ENCODE measurements around the gene AKAP13. TPM values are rescaled to one million over a fixed set of nuclear protein-coding genes. Genes with fewer than 3 reads are reported as not detected.
A peak's percentile ranks its signal among the peaks of the same experiment; 100 is the strongest.

AKAP13 gene
- total and polyA plus RNA-seq, 3 donors from 2014 or later, result 79.5 to 207 (median 187) TPM

DNA sequence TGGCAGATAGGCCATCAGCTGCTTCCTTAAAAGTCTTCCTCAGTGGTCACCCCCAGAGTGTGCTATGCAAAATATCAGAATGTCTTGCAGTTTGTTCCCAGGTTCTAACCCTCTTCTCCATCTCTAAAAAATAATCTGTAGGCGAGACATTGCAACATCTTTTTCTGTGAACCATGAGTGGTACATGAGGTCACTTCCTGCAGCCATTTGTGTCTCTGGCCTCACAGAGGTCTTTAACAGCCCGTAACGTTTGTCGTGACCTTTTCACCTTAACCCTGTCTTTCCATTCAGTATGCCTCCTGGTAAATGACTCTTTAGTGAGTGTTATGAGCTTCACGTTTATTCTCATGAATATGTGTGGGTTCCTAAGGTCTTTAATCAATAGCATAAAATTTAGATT, 269.0 kb downstream of the AKAP13 start:
- no peak for DNase-seq
- 32 to 37% methylated on average over 5 of the region's 5 CpGs for WGBS, 2 donors
- Histone ChIP-seq H3K9me3 (no peaks in the 10 kb centered on the region), H3K27ac (peak overlapping the region in 1 of 2 donors; percentile 51), H3K36me3 (ENCODE audit: low read depth, missing control alignments) (no peaks in the 10 kb centered on the region), H3K27me3 (no peaks in the 10 kb centered on the region), H3K4me1 (peaks cover 5% of the 10 kb centered on the region), H3K4me3 (no peak overlapping the region)
- intact Hi-C loops (cut with DNase I; ENCODE audit: low total_unique reads), result no loop called here
- TF ChIP-seq, protein P1, sequence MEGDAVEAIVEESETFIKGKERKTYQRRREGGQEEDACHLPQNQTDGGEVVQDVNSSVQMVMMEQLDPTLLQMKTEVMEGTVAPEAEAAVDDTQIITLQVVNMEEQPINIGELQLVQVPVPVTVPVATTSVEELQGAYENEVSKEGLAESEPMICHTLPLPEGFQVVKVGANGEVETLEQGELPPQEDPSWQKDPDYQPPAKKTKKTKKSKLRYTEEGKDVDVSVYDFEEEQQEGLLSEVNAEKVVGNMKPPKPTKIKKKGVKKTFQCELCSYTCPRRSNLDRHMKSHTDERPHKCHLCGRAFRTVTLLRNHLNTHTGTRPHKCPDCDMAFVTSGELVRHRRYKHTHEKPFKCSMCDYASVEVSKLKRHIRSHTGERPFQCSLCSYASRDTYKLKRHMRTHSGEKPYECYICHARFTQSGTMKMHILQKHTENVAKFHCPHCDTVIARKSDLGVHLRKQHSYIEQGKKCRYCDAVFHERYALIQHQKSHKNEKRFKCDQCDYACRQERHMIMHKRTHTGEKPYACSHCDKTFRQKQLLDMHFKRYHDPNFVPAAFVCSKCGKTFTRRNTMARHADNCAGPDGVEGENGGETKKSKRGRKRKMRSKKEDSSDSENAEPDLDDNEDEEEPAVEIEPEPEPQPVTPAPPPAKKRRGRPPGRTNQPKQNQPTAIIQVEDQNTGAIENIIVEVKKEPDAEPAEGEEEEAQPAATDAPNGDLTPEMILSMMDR (IDR thresholded peaks at IDR 0.05), result no peak
- no peak for TF ChIP-seq POLR2A (IDR thresholded peaks at IDR 0.05)

DNA sequence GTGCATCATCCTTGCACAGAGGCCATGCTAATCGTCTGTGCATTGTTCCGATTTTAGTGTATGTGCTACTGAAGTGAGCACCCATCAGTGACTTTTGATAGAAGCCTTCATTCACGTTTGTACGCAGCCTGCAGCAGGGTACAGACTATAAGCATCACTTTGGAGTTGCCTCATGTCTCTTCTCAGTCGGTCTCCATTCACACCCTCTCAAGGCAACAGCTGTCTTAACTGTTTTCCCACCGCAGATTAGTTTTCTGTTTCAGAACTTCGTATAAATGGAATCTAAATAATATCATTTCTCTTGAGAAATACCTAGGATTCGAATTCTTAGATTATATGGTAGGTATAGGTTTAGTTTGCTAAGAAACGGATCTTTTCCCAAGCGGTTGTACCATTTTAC, 271.1 kb downstream of the AKAP13 start:
- no peak for DNase-seq
- H3K36me3 ChIP-seq (ENCODE audit: low read depth, missing control alignments), result no peaks in the 10 kb centered on the region
- no peak overlapping the region for H3K27ac ChIP-seq
- no peaks in the 10 kb centered on the region for H3K9me3 ChIP-seq
- no peak overlapping the region for H3K4me3 ChIP-seq
- 91 to 92% methylated on average over 10 of the region's 10 CpGs for WGBS, 2 donors
- TF ChIP-seq POLR2A (IDR thresholded peaks at IDR 0.05), result no peak
- TF ChIP-seq, protein P1 (IDR thresholded peaks at IDR 0.05), result no peak
- H3K4me1 ChIP-seq, result peaks cover 5% of the 10 kb centered on the region
- intact Hi-C loops (cut with DNase I; ENCODE audit: low total_unique reads), result no loop called here
- H3K27me3 ChIP-seq, result no peaks in the 10 kb centered on the region

DNA sequence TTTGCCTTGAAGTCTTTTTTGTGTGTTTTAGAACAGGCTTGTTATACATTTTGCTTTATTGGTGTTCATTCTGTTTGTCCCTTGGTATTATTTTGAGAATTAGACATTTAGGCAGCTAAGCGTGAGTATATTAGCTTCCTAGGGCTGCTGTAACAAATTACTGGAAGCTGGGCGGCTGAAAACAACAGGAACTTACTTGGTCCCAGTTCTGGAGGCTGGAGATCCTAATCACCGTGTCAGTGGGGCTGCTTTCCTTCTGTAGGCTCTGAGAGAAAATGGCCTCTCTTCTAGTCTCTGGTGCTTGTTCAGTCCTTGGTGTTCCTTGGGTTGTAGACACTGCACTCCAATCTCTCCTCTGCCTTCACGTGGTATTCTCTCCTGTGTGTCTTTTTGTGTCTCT, 272.1 kb downstream of the AKAP13 start:
- no peaks in the 10 kb centered on the region for H3K27me3 ChIP-seq
- intact Hi-C loops (cut with DNase I; ENCODE audit: low total_unique reads), result no loop called here
- WGBS, 2 donors, result 86 to 92% methylated on average over 4 of the region's 4 CpGs
- H3K36me3 ChIP-seq (ENCODE audit: low read depth, missing control alignments), result no peaks in the 10 kb centered on the region
- DNase-seq, result no peak
- H3K4me3 ChIP-seq, result no peak overlapping the region
- H3K27ac ChIP-seq, result no peak overlapping the region
- H3K9me3 ChIP-seq, result no peaks in the 10 kb centered on the region
- H3K4me1 ChIP-seq, result peaks cover 5% of the 10 kb centered on the region
- TF ChIP-seq, protein P1 (IDR thresholded peaks at IDR 0.05), result no peak
- TF ChIP-seq POLR2A (IDR thresholded peaks at IDR 0.05), result no peak

DNA sequence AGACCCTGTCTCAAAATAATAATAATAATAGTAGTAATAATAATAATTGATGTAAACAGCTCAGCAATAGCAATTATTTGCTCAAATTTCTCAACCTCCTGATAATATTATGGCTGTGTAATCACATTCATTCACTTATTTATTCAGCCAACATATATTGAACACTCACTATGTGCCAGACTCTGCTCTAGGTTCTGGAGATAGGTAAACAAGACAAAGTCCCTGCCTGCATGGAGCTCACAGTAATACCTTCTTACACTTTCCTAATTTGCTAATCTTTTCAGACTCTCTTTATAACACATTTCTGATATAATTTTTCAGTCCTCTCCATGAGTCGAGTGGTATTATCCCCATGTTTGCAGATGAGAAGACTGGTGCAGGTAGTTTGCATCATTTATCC, 276.7 kb downstream of the AKAP13 start:
- H3K4me1 ChIP-seq, result peaks cover 7% of the 10 kb centered on the region
- no peak overlapping the region for H3K4me3 ChIP-seq
- intact Hi-C loops (cut with DNase I; ENCODE audit: low total_unique reads), result no loop called here
- H3K36me3 ChIP-seq (ENCODE audit: low read depth, missing control alignments), result no peaks in the 10 kb centered on the region
- no peak for DNase-seq
- no peak overlapping the region for H3K27ac ChIP-seq
- WGBS, 2 donors, result 0% methylated on average over 1 of the region's 1 CpG
- no peak for TF ChIP-seq POLR2A (IDR thresholded peaks at IDR 0.05)
- TF ChIP-seq, protein P1 (IDR thresholded peaks at IDR 0.05), result no peak
- H3K9me3 ChIP-seq, result no peaks in the 10 kb centered on the region
- no peaks in the 10 kb centered on the region for H3K27me3 ChIP-seq

DNA sequence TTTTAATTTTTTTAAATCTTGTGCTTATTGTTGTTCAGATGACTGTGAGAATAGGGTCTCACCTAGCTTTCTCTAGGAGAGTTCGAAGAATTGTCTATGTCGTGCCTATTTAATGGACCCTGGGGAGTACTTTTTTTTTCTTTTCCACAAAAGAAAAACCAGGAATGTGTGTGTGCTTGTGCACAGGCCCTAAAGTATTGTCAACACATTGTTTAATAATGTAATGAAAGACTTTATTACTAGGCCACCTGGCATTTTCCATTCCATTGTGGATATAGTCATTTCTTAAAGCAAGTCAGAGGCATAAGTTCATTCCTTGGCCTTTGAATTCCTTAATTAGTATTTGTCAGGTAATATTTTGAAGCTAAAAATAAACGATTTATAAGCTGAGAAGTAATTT, 278.4 kb downstream of the AKAP13 start:
- Histone ChIP-seq H3K27me3 (no peaks in the 10 kb centered on the region), H3K27ac (no peak overlapping the region), H3K9me3 (no peaks in the 10 kb centered on the region), H3K36me3 (ENCODE audit: low read depth, missing control alignments) (no peaks in the 10 kb centered on the region), H3K4me3 (no peak overlapping the region), H3K4me1 (peaks cover 7% of the 10 kb centered on the region)
- no peak for DNase-seq
- TF ChIP-seq, protein P1 (IDR thresholded peaks at IDR 0.05), result no peak
- TF ChIP-seq POLR2A (IDR thresholded peaks at IDR 0.05), result no peak
- intact Hi-C loops (cut with DNase I; ENCODE audit: low total_unique reads), result no loop called here
- 73 to 81% methylated on average over 3 of the region's 3 CpGs for WGBS, 2 donors

Measured in testis (tissue), 3 donors.